Measurements from ENCODE around the gene NSUN6.

DNA sequence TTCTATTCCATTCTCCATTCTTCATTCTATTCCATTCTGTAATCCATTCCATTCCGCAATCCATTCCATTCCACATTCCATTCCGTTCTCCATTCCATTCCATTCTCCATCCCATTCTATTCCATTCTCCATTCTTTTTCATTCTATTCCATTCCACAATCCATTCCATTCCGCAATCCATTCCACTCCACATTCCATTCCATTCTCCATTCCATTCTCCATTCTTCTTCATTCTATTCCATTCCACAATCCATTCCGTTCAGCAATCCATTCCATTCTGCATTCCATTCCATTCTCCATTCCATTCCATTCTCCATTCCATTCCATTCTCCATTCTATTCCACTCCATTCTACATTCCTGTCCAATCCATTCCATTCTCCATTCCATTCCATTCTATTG is 85.2 kb downstream of the NSUN6 start:
- TF ChIP-seq, protein P1, sequence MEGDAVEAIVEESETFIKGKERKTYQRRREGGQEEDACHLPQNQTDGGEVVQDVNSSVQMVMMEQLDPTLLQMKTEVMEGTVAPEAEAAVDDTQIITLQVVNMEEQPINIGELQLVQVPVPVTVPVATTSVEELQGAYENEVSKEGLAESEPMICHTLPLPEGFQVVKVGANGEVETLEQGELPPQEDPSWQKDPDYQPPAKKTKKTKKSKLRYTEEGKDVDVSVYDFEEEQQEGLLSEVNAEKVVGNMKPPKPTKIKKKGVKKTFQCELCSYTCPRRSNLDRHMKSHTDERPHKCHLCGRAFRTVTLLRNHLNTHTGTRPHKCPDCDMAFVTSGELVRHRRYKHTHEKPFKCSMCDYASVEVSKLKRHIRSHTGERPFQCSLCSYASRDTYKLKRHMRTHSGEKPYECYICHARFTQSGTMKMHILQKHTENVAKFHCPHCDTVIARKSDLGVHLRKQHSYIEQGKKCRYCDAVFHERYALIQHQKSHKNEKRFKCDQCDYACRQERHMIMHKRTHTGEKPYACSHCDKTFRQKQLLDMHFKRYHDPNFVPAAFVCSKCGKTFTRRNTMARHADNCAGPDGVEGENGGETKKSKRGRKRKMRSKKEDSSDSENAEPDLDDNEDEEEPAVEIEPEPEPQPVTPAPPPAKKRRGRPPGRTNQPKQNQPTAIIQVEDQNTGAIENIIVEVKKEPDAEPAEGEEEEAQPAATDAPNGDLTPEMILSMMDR (IDR thresholded peaks at IDR 0.05), result no peak
- no peak for TF ChIP-seq POLR2A (IDR thresholded peaks at IDR 0.05)
- TF ChIP-seq POLR2AphosphoS5 (IDR thresholded peaks at IDR 0.05), result no peak
